ENCODE data around the gene C3orf22.
"Not testable (repeated sequence)": the region's sequence is repeated elsewhere in the genome, so short reads cannot be mapped to it uniquely, and the experiment has no call there.

C3orf22 gene

GRCh38 chr3:126558336-126559071, at the start of gene C3orf22:
Gene C3orf22 (minus strand): TSS chr3:126558932. CDS start chr3:126553390, 5,542 bp downstream.
- DNase-seq, result no peak

GRCh38 chr3:126607214-126607908, 48.6 kb upstream of the C3orf22 start:
- no peak for DNase-seq

GRCh38 chr3:126606001-126606400, 47.3 kb upstream of the C3orf22 start:
- DNase-seq, result no peak

GRCh38 chr3:126604691-126605090, 46.0 kb upstream of the C3orf22 start:
- DNase-seq, result no peak

- no peak for DNase-seq
These were observed 40.4 kb upstream of the C3orf22 start for GRCh38 chr3:126599101-126599500.

GRCh38 chr3:126595479-126595878, 36.7 kb upstream of the C3orf22 start:
- not testable (repeated sequence) for DNase-seq

- DNase-seq, result not testable (repeated sequence)
These were observed 32.8 kb upstream of the C3orf22 start for GRCh38 chr3:126591515-126591914.

GRCh38 chr3:126582311-126582710, 23.6 kb upstream of the C3orf22 start:
- DNase-seq, result no peak

- DNase-seq, result no peak
These were observed 22.8 kb upstream of the C3orf22 start for GRCh38 chr3:126581569-126581968.

- DNase-seq, result no peak
These were observed 22.0 kb upstream of the C3orf22 start for GRCh38 chr3:126580746-126581145.

GRCh38 chr3:126578702-126579101, 20.0 kb upstream of the C3orf22 start:
- no peak for DNase-seq

- DNase-seq, result no peak
These were observed 18.5 kb upstream of the C3orf22 start for GRCh38 chr3:126577261-126577660.

- DNase-seq, result no peak
These were observed 14.9 kb upstream of the C3orf22 start for GRCh38 chr3:126573492-126574117.

- DNase-seq, result no peak
These were observed 12.3 kb upstream of the C3orf22 start for GRCh38 chr3:126571078-126571477.

- no peak for DNase-seq
These were observed 11.4 kb upstream of the C3orf22 start for GRCh38 chr3:126570103-126570541.

- DNase-seq, result no peak
These were observed 10.8 kb upstream of the C3orf22 start for GRCh38 chr3:126569390-126569975.

GRCh38 chr3:126568776-126569342, 10.1 kb upstream of the C3orf22 start:
- no peak for DNase-seq

GRCh38 chr3:126567696-126568438, 9.1 kb upstream of the C3orf22 start:
- no peak for DNase-seq

GRCh38 chr3:126562737-126563276, 4.1 kb upstream of the C3orf22 start:
- no peak for DNase-seq

GRCh38 chr3:126557761-126558160, 971 bp downstream of the C3orf22 start:
- DNase-seq, result no peak

- DNase-seq, result no peak
These were observed 1.4 kb downstream of the C3orf22 start for GRCh38 chr3:126557415-126557745.

All from NCI-H1048 (cell line).